NOMO-1 (cell line): Measurements from ENCODE around the gene SORT1.
"Not testable (repeated sequence)": the region's sequence is repeated elsewhere in the genome, so short reads cannot be mapped to it uniquely, and the experiment has no call there.

Experiments used
- DNase-seq, 2 experiments: peaks; one replicate each; lab custom pipeline; 2025; ENCODE audit not compliant: unreplicated experiment in 2 of 2; lab: John Stamatoyannopoulos, UW

The SORT1 gene

DNA sequence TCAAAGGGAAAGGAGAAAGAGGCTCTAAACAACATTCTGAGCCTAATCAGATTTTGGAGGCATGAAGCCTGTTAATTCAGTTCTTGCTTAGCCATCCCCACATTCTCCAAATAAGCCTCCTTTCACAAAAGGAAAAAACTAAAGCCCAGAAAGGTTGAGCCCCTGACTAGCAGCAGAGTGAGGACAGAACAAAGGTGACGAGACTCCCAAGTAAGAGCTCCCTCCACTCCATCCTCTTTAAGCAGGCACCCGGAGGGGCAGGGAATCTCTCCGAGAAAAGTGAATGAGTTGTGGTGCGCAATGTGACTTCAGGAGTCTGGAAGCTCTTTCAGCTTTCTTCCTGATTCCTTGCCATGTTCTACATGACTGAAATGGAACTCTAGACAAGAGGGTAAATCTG, 47.5 kb downstream of the SORT1 start:
- DNase-seq = no peak

DNA sequence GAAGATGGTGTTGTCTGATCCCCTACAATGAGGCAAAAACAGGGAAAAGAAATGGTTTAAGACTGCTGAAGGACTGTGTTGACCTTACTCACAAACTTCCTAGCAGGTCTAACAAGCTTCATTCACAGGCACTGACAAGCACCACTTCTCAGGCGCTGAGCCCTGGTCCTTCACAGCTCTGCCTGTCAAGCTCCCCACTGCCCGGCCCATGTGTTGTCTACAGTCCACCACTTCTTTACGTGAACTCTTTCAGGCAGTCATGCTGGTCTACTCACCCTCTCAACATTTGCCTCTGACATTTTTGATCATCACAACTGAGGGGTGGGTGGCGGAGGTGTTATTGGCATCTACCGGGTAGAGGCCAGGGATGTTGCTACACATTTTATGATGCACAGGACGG, 50.2 kb downstream of the SORT1 start:
- DNase-seq = no peak

DNA sequence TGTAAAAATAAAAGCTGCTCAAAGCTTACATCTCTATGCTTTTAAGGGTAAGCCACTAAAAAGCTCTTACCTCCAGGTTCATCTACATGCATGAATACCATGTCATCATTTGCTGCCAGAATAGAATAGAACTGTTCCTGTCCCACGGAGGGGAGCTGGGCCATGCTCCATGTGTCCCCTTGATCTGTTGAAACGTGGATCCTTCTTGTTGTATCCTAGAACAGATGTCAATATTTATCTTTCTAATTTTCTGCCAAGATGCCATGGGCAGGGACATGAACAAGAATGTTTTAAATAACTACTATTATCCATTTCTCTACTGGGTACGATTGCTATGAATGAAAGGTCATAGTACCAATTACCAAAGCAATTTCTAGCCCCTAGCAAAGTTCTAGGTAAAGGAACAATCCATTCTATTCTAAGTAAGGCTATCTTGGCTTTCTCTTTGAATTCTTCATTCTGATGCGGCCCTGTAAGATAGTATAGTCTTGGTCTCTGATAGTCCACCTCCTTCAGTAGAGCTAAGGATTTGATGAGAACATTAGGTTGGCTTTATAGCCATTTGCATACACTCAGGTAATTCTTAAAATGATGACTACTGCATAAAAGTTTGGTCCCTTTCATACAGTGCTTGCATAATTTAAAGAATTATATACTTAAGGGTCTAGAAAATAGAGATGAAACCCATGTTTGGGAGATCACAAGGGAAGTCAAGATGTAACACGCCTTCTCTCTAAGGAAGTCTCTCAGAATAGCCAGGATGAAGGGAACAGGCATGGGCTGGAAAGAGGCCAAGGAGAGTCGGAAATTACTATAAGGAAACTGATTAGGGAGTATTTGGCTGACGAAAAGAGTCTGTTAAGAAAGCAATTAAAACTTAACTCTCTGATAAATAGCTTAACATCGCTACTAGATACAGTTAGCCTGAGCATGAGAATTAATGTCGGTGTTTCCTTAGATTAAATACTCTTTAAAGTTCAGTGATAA, 55.5 kb downstream of the SORT1 start:
- DNase-seq = no peak

DNA sequence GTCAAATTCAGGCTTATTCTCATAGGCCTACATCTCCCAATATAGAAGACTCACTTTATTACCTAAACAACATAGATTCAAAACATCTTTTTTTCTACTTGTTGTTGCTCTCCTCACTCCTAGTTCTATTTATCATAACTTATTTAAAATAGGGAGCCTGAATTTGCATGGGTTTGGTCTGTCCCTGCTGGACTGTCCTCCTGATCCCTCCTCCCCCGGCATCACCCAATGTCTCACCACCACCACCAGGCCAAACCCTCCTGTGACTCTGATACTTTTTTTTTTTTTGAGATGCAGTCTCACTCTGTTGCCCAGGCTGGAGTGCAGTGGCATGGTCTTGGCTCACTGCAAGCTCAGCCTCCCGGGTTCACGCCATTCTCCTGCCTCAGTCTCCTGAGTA, 59.1 kb downstream of the SORT1 start:
- DNase-seq = no peak

DNA sequence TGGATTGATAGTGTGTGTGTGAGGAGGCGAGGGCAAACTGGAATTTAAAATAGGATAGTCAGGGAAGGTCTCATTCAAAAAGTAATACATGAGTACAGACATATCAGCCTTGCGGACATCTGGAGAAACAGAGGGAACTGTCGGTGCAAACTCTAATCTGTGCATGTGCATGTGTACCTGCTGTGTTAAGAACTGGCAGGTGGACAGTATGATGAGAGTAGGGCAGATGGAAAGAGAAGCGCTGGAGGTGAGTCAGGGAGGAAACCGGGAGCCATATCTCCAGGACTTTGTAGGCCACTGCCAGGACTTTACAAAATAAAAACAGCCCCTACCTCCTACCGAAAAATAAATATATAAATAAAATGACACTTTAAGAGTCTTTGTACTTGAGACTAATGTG, 59.6 kb downstream of the SORT1 start:
- DNase-seq = no peak

DNA sequence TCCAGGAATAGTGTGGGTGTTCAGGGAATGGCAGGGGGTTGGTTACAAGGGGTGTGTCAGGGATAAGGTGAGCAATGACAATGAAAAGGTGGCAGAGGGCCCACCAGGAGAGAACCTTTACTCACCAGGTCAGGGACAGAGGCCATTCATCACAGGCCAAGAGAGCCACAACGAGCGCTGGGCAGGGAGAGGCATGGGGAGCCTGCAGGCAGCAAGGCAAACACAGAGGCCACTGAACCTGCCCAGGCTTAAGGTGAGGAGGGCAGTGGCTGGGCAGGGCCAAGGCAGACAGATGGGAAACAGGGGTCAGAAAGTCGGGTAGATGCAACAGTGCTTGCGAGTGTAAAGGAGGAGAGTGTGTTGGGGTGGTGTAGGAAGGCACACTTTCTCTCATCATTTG, 62.6 kb downstream of the SORT1 start:
- no peak for DNase-seq

DNA sequence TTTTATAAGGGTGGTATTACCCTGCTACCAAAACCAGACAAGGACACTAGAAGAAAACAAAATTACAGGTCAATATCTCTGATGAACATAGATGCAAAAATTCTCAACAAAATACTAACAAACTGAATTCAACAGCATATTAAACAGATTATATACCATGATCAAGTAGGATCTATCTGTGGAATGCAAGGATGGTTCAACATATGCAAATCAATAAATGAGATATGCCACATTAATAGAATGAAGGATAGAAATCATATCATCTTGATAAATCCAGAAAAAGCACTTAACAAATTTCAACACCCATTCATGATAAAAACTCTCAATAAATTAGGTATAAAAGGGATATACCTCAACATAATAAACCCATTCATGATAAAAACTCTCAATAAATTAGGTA, 66.6 kb downstream of the SORT1 start:
- no peak for DNase-seq

DNA sequence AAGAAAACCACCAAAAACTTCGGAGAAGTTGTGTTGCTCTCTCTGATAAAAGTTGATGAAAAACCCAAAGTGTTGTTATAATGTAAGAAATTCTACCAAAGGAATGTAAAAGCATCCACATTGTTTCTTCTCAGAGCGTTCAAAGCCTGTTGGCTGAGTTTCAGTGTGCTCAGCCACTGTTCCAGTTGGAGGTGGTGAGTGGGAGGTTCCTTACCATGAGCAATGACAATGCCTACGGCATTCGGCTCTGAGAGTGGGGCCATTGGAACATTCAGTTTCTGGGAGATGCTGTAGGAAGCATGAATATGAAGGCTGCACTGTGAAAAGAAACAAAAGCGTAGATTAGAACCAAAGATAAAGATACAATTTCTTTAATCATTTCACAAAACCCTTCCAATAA, 70.4 kb downstream of the SORT1 start:
- no peak for DNase-seq

DNA sequence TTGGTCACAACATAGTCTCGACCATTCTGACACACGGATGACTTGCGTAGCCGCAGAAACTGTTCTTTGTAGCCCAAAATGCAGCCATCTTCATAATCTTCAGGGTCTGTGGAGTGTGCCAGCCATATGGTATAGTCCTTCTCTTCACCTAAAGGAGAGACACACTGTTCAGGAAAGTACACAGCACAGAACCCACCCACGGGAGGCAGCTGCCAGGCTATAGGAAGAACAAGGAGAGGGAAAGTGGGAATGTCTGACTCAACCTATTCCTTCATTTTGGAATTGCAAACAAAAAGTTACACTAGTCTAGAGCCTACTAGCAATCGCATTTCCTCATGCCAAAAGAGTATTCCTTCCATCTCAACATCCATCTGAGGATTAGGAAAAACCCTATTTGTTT, 74.7 kb downstream of the SORT1 start:
- DNase-seq = no peak

DNA sequence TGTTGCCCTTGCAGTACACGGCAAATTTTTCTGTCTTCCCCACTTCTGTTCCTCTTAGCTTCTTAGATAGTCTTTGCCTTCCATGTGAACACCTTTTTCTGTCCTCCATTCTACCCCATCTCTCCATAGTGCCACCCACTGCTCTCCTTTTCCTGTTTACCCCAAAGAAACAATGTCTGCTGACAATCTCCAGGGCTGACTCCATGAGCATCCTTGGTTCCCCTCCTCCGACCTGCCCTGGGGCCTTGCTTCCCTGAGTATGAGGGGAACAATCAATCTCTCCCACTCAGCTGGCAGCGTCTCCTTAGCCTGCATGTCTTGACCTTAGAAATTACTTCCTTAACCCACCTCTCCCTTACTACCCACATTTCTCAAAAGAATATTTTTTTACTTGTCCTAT, 78.6 kb downstream of the SORT1 start:
- no peak for DNase-seq

DNA sequence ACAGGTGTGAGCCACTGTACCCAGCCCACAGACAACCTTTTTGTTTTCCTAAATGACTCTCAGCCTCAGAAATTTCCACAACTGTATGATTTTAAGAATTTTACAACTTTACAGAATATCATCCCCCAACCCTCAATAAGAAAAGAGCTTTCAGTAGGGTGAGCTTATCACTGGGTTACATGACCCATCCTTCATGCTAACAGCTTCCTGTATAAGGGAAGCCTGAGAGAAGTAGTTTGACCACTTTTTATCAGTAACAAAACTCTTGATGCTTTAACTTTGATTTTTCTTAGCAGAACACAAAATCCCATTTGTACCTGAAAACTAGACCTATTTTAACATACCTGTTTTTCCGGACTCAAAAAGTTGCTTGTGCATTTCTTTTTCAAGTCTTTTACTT, 81.2 kb downstream of the SORT1 start:
- DNase-seq = no peak

DNA sequence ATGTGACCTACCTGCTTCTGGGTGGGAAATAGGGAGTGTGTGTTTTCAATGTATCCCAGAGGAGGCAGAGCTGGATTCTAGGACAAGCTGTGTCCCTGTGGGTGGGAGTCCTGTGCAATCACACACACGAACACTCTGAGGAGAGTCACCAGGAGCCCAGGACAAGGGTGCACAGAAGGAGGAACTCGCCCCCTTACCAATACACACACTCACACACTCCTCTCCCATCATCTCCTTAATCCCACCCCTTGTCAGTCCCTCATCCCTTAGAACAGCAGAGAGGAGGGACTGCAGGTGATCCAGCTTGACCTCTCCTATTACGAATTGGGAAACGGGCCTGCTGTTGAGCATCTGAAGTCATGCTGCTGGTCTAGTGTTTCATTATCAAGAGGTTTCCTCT, 82.4 kb downstream of the SORT1 start:
- no peak for DNase-seq

DNA sequence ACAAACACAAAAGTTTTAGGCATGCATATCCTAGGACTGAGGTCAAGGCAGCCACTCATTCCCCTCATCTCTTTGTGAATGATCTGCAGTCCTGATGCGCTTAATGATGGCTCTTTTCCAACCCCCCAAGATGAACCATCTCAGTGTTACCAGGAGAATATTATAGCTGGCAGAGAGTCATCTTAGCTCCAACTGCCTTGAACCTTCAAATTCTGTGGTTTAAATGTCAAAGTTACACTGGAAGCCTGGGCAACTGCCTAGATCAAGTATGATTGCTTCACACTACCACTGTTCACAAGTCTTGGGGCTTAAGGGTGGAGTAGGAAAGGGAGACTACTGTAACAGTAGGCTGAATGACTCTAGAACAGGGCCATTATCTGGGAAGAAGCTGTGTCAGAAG, 82.9 kb downstream of the SORT1 start:
- no peak for DNase-seq

DNA sequence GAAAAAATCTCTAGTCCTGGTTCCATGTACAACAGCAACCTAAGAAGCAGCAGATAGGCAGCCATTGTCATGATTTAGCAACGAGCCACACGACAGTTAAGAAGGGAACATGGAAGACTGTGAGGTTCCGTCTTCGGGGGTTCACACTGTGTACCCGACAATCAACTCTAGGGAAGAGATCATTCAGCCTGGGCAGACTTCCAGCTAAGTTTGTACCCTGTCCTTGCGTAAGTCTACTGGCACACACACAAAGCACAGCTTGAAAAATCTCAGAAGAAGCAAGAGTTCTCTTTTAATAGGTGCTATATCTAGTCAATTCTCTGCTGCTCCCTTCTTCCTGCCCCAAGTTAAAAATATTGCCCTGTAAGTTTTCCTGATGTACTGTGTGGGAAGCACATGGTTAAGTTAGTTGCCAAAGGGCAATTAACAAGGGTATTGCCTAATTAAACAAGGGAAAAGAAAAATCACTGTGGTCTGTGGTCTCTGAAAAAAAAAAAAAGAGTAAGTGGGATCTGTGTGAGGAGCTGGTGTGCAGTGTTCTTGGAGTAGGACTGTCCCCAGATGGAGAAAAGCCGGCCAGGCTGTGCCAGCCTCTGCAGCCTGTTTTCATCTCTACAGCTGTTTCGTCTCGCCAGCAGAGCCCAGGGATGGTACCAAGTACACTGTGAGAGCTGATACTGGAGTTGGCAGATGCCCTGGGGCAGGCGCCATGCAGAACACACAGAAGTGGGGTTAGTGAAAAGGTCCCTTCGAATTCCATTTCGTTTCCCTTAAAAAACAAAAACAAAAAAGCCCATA, 84.5 kb downstream of the SORT1 start:
- peak; percentile 19 to 29 for DNase-seq

DNA sequence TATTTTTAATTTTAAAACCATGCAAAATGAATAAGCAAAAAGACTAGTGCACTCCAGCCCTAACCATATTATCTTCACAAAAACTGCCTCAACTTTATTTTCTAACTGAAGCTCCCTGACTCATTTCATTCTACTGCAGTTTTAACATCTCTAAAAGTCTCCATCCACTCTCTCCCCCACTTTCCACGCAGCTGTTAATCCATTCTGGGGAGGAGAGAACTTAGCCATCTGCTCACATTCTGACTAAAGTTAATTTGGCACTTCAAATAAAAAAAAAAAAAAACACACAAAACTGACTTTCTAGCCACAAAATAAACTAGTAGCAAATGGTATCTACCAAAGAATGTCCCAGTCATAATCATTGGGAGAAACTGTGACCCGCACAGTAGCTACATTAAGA, 85.5 kb downstream of the SORT1 start:
- DNase-seq = no peak

DNA sequence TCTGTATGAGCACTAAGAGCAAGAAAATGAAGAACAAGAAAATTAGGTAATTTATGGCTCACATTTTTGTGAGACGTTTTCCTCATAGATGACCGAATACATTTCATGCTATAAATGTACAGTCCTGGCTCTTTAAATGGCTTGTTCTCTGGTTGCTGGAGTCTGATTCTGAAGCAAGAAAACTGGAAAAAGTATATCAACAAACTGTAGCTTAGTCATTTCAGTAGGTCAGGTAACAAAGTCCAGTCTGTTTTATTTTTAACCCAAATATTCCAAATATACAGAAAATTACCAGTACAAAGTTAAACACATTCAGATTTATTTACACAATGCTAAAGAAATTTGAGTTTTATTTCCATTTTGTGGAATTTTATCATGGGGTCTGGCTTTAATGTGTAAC, 88.4 kb downstream of the SORT1 start:
- peak in 1 of 2 experiments; percentile 68 for DNase-seq

DNA sequence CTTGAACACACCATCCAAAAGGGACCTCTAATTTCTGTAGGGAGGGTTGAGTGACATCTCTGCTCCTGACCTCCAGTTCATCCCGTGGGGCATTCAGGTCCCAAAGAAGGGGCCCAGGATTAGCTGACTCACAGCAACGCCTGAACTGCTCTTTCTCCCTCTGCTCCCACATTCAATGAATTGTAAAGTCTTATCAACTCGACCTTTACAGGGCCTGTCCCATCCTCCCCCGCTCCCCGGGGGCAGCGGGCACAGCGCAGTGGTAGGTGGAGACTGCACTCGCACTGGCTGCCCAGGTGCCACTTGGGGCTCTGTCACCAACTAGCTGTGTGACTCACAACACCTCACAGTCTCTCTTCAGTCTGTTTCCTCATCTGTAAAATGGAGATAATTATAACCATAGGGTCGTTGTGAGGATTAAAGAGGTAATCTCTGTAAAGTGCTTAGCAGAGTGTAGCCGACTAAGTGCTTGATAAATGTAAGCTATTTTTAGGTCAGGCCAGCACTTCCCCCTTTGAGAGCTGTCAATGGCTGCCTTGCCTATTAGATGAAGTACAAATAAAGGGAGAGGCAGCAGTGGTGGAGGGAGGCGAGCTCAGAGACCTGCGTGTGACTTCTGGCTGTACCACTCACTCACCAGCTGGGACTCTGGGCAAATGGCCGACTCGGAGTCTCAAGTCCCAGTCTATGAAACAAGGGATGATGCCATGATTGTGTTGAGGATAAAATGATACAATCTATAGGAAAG, 90.3 kb downstream of the SORT1 start:
- DNase-seq = peak; percentile 55 to 78

DNA sequence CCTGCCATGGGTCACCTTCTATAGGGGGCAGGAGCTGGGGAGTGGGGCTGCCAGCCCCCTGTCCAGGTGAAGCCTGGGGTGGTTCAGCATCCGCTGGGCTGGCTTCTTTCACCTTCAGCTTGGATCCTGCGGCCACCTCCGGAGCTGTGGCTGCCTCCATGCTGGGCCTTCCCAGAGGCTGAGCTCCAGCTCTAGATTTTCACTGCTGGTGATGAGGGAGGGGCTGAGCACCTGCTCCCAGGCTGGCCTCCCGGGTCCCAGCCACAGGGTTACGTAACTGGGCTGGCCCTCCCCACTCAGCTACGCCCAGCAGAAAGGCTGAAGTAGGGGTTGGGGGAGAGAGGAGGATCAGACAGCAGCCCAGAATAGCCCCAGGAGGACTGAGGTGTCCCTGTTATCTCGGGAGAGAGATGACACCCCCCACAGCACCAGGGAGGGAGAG, 90.9 kb downstream of the SORT1 start, which contains the start of gene MYBPHL:
Gene MYBPHL (minus strand): TSS at position 180 of the 442 bp plus-strand sequence. CDS start 20 bp downstream, at position 160.
- peak; percentile 27 to 50 for DNase-seq

DNA sequence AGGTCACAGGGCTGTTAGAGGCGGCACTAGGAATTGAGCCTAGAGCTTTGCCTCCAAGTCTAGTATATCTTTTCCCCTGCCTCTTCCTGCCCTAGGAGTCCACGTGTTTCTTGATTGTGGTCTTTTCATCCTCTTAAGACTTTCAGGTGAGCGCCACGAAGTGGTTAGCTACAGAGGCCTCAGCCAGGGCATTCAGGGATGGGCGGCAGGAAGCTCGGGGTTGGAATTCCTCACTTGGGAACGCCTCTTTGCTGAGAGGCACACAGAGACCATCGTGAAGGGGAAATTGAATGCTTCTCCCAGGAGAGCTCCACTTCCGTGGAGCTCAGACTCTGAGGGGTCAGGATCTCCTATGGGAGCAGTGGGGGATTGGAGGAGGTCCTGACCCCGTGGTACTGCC, 91.7 kb downstream of the SORT1 start:
- not testable (repeated sequence) for DNase-seq

DNA sequence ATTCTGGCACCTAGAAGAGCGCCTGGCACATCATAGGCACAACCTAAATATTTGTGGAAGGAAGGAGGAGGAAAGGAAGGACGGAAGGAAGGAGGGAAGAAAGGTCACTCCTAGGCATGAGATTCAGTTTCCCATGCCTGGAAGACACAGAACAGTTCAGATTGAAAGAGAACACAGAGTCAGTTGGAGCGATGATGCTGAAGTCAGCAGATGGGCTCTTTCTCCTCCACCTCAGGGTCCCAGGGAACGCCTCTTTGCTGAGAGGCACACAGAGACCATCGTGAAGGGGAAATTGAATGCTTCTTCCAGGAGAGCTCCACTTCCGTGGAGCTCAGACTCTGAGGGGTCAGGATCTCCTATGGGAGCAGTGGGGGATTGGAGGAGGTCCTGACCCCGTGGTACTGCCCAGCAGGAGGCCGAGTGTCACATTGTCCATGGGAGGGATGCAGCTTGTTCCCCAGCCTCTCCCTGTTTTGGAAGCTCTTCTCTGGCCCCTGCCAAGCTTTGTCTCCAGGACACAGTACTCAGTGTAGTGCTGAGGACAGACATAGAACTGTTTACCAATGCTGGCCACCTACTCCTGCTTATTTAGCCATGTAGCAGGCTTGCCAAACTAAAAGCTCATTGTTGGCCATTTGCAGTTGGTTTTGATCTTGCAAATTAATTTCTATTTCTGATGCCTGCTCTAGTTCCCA, 93.3 kb downstream of the SORT1 start:
- no peak for DNase-seq
